ENCODE measurements around the gene FRMD6. TPM values are rescaled to one million over a fixed set of nuclear protein-coding genes. Genes with fewer than 3 reads are reported as not detected.

FRMD6 gene
- total RNA-seq, 2 donors from 2014 or later: 2.7 to 9.5 TPM

DNA sequence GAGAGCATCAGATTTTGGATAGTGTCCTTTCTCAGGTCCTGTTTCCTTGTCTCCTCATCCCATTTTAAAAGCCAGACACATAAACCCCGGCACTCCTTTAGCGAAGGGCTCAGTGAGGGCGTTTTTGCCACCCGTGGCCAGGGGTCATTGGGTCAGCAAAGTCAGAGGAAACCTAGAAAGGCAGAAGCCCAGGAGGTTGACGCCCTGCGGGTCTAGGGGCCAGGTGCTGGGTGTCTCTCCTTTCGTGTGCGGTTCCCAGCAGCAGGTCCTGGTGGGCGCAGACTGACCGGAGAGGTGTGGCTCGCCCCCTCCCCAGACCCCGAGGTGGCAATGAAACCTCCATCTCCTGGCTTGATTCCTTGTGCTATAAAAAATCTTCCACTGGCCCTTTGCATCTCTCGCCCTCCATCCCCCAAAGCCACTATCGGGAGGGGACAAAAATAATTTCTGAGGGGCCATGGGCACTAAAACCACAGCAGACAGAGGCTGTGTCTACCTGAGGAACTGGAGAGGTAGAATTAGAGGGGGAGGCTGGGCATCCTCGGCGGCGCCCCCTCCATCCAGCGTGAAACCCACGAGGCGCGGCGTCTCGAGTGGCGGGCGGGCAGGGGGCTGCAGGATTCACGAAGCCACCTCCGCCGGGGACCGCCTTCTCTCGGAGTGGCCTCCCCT is 858 bp upstream of the FRMD6 start:
- peak; percentile 28 for DNase-seq
- H3K27me3 ChIP-seq: peaks cover 8% of the 10 kb centered on the region
- peak overlapping the region; percentile 81 to 96 for H3K9ac ChIP-seq (ENCODE audit: low read depth in 2 of 2, low read length in 2 of 2)
- peak overlapping the region; percentile 84 for H3K4me3 ChIP-seq
- H3K36me3 ChIP-seq: no peaks in the 10 kb centered on the region
- intact Hi-C loops (cut with DNase I): no loop called here
- peak overlapping the region; percentile 79 for H3K27ac ChIP-seq
- H3K4me1 ChIP-seq: peaks cover 4% of the 10 kb centered on the region
- no peaks in the 10 kb centered on the region for H3K9me3 ChIP-seq
- TF ChIP-seq CTCF (IDR thresholded peaks at IDR 0.05): no peak

GRCh38 chr14:51652168-51653078 is 713 bp downstream of the FRMD6 start:
- Histone ChIP-seq H3K9me3 (no peaks in the 10 kb centered on the region), H3K4me1 (peaks cover 4% of the 10 kb centered on the region)
- intact Hi-C loops (cut with DNase I): no loop called here

DNA sequence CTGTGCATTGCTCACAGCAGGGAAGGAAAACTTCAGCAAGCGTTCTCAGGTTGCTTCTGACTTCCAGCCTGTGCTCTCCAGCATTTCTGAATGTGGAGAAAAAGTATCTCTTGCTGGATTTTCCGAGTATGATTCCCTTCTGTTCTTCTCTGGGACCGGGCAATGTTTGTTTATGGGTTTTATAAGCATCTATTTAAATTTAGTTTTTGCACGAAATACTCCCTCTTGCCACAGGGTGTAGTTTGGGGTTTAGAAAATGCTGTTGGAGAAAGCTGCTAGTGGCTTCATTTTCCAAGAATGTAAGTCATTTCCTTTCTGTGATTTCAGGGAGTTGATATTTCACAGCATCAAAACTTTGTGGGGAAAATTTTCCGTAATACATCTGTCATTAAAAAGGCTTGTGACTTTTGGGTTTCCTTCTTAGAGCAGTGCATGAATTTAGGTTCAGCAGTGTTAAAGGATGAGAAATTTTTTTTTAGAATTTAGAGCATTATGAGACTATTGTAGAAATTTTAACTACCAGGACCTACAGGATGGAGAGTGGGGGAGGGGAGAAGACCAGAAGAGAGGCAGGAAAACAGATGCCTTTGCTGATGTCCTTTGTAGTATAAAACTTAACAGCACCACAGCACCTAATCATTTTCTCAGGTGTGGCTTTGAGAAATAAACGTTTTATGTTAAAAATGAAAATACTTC is 1.5 kb downstream of the FRMD6 start:
- Histone ChIP-seq H3K4me3 (peak overlapping the region; percentile 84), H3K36me3 (no peaks in the 10 kb centered on the region), H3K9me3 (no peaks in the 10 kb centered on the region), H3K27me3 (peaks cover 8% of the 10 kb centered on the region), H3K4me1 (peaks cover 4% of the 10 kb centered on the region), H3K27ac (peak overlapping the region; percentile 79), H3K9ac (ENCODE audit: low read depth in 2 of 2, low read length in 2 of 2) (peak overlapping the region in 1 of 2 donors; percentile 71)
- no peak for DNase-seq
- no peak for TF ChIP-seq CTCF (IDR thresholded peaks at IDR 0.05)
- intact Hi-C loops (cut with DNase I): no loop called here

More at GRCh38 chr14:51652168-51653078, 713 bp downstream of the FRMD6 start:
- Histone ChIP-seq H3K27ac (peak overlapping the region; percentile 79), H3K27me3 (peaks cover 8% of the 10 kb centered on the region), H3K4me3 (peak overlapping the region; percentile 84), H3K36me3 (no peaks in the 10 kb centered on the region), H3K9ac (ENCODE audit: low read depth in 2 of 2, low read length in 2 of 2) (peak overlapping the region; percentile 71 to 76)
- DNase-seq: peak; percentile 32
- TF ChIP-seq CTCF (IDR thresholded peaks at IDR 0.05): no peak

GRCh38 chr14:51653775-51654532 is 2.2 kb downstream of the FRMD6 start:
- Histone ChIP-seq H3K27ac (peak overlapping the region; percentile 79), H3K27me3 (peaks cover 8% of the 10 kb centered on the region), H3K4me1 (peaks cover 4% of the 10 kb centered on the region), H3K36me3 (no peaks in the 10 kb centered on the region), H3K4me3 (no peak overlapping the region), H3K9ac (ENCODE audit: low read depth in 2 of 2, low read length in 2 of 2) (peak overlapping the region in 1 of 2 donors; percentile 34), H3K9me3 (no peaks in the 10 kb centered on the region)
- intact Hi-C loops (cut with DNase I): no loop called here
- TF ChIP-seq CTCF (IDR thresholded peaks at IDR 0.05): no peak
- DNase-seq: no peak

GRCh38 chr14:51654533-51654845 is 2.8 kb downstream of the FRMD6 start:
- no peak overlapping the region for H3K9ac ChIP-seq (ENCODE audit: low read depth in 2 of 2, low read length in 2 of 2)
- TF ChIP-seq CTCF (IDR thresholded peaks at IDR 0.05): no peak

More at GRCh38 chr14:51654533-51654845, 2.8 kb downstream of the FRMD6 start:
- H3K27me3 ChIP-seq: peaks cover 8% of the 10 kb centered on the region
- peaks cover 4% of the 10 kb centered on the region for H3K4me1 ChIP-seq
- H3K4me3 ChIP-seq: no peak overlapping the region
- H3K36me3 ChIP-seq: no peaks in the 10 kb centered on the region
- no peak overlapping the region for H3K27ac ChIP-seq
- no peaks in the 10 kb centered on the region for H3K9me3 ChIP-seq
- DNase-seq: no peak
- intact Hi-C loops (cut with DNase I): no loop called here
